ENCODE measurements around the gene TAGAP.

The TAGAP gene

GRCh38 chr6:159044899-159045727 is at the start of gene TAGAP:
Gene TAGAP (minus strand): TSS chr6:159044991. CDS start chr6:159044146, 845 bp downstream.
- no peak for DNase-seq

DNA sequence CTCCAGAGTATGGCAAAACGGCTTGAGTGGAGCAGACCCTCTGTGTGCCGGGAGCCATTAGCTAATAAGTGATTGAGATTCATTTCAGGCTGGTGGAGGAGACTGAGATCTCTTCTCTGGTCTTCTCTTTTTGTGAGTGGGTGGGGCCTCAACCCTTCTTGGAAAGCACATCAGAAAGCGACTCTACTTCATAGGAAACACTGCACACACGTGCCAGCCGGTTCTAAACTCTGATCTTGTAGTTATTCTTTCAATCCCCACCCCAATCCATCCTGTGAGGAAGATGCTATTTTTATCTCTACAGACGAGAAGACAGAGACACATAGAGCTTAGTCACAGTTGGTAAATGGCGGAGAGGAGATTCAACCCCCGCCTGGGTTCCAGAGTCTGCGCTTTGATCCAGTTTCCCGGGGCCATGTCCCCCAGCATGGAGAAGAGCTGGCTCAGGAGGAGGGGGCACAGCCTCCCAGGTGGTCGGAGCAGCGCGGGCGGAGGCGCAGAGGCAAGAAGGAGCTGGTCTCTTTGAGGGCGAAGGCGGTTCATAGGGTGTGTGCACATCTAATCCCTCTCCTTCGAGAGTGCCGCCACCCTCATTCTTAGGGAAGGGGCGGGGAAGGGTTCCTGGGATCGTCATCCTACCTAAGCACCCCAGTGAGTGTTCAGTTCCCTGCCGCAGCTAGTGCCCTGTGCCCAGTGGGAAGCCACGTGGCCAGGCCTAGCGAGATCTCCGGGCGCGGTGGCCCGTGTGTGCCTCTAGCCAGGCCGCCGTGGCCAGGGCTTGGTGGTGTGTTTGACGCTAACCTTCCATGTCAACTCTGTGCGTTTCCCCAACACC is 49.0 kb upstream of the TAGAP start:
- DNase-seq: no peak

DNA sequence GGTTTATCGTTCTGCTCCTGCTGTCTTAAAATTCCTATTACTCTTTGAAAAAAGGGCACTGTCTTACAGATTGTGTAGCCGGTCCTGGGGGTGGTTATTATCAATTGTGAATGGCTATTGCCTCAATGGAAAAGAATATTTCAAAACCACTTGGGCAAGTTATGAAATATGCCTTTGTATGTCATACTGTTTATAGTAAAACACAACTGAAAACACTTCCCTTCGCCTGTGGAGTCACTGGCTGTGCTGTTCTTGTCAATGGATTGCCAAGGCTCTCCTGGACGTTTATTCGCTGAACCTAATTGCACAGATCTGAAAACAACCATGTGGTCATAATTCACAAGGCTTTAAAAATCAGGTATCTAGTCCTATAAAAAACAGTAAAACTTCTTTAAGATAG is 47.8 kb upstream of the TAGAP start:
- no peak for DNase-seq

DNA sequence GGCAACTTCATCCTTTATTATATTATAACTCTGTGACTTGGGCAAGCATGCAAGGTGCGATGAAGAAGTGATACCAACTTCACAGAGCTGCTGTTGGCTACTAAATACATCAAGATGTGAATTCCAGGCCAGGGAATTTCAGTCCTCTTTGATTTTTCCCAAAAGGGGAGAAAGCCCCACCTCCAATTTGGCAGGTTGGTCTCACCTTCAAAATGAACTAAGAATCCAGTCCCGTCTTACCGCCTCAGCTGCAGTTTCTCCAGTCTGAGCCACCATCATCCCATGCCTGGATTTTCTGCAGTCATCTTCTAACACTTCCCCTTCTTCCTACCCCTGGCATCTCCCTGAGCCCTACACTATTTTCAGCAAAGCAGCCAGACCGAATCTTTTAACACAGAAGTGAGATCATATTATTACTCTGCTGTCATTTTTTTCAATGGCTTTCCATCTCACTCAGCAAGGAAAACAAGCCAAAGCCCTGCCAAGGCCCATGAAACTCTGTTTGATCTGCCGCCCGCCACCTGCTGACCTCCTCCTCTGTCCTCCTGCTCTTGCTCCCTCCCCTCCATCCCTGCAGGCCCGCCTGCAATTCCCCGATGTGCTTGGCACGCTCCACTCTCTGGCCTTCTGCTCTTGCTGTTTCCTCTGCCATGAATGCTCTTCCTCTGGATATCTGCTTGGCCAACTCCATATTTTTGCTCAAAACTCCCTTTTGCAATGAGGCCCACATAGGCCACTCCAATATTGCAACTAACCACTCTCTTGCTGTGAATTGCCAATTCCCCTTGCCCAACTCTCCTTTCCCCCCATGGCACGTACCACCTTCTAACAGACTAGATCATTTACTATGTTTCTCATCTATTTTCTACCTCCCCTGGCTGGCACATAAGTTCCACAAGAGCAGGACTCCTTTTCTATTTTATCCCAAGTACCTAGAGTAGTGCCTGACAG is 46.0 kb upstream of the TAGAP start:
- no peak for DNase-seq

DNA sequence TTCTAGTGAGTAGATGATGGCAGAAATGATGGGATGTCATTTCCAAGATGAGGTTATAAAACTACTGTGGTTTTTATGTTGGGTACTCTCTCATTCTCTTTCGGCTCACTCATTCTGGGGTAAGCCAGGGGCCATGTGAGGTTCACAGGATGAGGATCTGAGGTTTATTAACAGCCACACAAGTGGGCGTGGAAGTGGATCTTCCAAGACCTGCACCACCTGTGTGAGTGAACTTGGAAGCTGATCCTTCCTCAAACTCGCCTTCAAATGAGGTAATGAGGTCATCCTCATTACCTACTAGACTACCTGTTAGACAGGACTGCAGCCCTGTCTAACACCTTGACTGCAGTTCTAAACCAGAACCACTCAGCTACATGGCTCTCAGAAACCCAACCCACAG is 45.1 kb upstream of the TAGAP start:
- no peak for DNase-seq

DNA sequence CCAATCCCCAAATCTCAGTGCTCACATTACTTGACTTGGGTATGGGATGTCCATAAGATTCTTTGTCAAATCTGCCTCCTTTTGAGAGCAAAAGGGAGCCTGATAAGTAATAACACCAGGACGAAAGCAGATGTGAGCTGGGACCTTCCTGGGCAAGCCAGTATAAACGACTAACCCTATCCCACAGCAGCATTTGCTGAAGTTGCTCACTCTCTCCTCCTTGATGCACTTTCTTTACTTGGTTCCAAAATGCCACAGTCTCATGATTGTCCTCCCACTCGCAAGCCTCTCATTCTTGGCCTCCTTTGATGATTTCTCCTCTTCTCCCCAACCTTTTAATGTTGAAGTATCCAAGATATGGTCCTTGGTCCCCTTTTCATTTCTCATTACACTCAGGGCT is 44.7 kb upstream of the TAGAP start:
- no peak for DNase-seq

DNA sequence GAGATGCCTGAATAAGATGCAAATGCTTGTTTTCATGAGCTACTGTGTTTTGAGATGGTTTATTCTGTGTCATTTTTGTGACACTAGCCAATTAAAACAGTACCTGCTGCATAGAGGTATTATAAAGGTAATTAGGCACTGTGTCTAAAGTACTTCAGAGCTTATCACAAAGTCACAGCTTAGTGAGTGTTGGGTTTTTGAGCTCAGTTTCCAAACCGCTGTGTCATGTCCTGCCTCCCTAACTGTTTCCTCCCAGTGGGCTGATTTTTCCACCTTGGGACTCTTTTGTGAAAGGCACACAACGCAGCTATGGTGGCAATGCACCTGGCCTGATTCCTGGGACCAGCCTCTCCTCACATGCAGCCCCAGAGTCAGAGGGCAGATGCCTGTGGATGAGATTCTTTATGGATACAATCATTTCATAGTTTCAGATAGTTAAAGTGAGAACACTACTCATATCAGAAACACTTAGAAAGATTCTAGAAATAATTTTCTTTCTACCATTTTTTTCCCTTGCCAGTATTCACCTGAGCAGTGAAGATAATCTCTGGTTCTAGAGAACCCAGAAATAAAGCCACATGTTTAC is 41.3 kb upstream of the TAGAP start:
- no peak for DNase-seq

DNA sequence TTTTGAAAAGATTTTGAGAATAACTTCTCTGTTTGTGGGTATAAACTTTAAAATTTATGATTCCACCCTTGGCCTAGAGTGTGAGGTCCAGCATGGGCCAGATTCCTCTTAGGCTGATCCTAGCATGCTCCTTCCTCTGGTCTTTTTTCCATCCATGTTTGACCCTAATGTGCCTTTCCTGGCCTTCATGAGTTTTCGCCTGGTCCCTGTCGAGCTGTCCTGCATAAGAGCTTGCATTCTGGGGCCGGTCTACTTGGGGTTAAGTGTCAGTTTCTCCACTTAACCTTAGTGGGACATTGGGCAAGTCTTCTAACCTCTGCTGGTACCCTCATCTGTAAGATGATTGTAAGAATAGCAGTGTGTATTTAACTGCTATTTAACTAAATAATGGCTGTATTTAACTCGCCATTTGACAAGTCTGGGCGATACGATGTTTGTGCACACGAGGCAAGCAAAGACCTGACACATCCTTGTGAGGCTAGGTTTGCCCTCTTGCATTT is 40.7 kb upstream of the TAGAP start:
- no peak for DNase-seq

- no peak for DNase-seq
These were observed 39.8 kb upstream of the TAGAP start for GRCh38 chr6:159084493-159085091.

DNA sequence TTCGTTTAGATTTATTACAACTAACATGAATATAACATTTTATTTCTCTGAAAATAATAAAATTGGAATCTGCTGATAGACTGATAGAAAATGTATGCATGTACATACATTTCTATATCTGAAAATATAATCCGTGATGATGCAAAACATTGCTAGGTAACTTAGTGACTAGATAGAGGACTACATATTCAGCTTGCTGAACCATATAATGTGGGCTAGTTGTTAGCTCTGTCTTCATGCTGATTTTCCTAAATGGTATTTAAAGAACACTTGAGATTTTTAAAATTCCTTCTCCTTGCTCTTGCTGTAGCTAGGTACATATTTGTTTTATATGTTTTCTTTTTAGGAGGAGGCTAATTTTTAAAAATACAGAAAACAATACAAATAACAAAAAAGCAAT is 38.4 kb upstream of the TAGAP start:
- DNase-seq: no peak

- DNase-seq: no peak
These were observed 37.4 kb upstream of the TAGAP start for GRCh38 chr6:159082039-159082815.

- no peak for DNase-seq
These were observed 35.6 kb upstream of the TAGAP start for GRCh38 chr6:159080217-159080976.

DNA sequence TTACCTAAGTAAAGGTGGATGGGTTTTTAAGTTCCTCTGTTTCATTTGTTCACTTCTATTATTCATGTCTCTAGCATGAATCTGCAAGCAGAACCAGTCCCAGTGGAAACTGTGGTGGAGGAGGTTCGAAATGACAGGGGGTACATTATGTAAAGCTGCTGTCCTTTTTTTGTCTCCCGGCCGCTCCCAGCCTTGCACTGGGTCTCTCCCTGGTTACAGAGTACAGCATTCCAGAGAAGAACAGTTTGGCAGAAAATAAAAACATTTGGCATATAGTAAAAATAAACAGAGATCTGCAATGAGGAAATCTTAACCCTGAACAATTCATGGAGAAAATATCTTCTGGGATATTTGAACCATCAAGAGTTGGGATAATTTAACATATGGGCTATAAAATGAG is 34.6 kb upstream of the TAGAP start:
- no peak for DNase-seq

- no peak for DNase-seq
These were observed 32.3 kb upstream of the TAGAP start for GRCh38 chr6:159077123-159077522.

DNA sequence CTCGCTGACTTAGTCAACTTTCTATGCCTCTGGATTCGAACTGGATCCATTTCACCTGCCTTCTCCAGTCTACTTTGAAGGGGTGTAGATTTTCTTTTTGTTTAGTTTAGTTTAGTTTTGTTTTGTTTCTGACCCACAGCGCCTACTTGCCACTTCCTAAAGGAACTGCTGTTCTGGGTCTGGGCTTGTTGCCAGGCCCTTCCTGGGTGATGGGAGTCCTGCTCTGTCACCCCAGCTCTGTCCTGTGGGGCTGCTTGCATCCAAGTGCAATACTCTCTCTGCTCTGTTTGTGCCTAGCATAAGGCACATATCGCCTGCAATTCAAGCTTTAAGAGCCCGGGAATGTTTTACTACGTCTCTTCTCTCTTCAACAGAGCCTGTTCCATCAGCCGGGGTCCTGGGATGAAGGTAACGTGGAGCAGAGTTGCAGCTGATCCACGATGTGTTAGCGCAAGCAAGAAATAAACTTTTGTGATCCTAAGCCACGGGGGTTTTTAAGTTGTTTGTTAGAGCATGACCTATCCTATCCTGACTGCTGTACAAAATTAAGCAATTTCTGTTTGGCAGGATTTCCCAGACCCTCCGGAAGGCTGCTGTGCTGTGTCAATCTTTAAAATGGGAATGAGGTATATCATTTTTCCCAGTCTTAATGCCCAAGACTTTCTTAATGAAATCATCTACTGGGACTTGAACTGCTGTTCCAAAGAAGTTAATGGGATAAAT is 30.9 kb upstream of the TAGAP start:
- no peak for DNase-seq

GRCh38 chr6:159074876-159075275 is 30.1 kb upstream of the TAGAP start:
- no peak for DNase-seq

GRCh38 chr6:159074120-159074684 is 29.4 kb upstream of the TAGAP start:
- no peak for DNase-seq

GRCh38 chr6:159071843-159072769 is 27.3 kb upstream of the TAGAP start:
- no peak for DNase-seq
